Measurements from ENCODE around the gene PNPO. TPM values are rescaled to one million over a fixed set of nuclear protein-coding genes. Genes with fewer than 3 reads are reported as not detected.

Gene PNPO
- total and polyA plus RNA-seq, 2 of the 4 experiments (the other 2 are of a cell fraction) = 13.9 to 34.1 TPM

- H3K4me3 ChIP-seq (ENCODE audit: insufficient read depth, low read depth, low read length) = no peak overlapping the region
- no peak overlapping the region for H2BK15ac ChIP-seq (ENCODE audit: low read depth, low read length)
- no peak overlapping the region for H3K27ac ChIP-seq (ENCODE audit: insufficient read depth, low read length)
- in situ Hi-C loops (cut with MboI; ENCODE audit: low sequenced_read_pairs) (no loop called here), dilution Hi-C loops (cut with HindIII; ENCODE audit: low sequenced_read_pairs, unreplicated experiment) (no loop called here), intact Hi-C loops (cut with micrococcal nuclease) (no loop called here)
- no peak overlapping the region for H3K4ac ChIP-seq (ENCODE audit: low read depth, low read length)
- DNase-seq (no peak), ATAC-seq (ENCODE audit: low read depth) (no peak)
- no peak overlapping the region for H4K8ac ChIP-seq (ENCODE audit: low read depth in 2 of 2, low read length in 2 of 2)
- H2BK120ac ChIP-seq (ENCODE audit: low read depth, low read length) = no peak overlapping the region
- H3K14ac ChIP-seq (replicated peaks; ENCODE audit: low read depth, low read length) = no peak overlapping the region
- no peaks in the 10 kb centered on the region for H3K4me1 ChIP-seq (ENCODE audit: control insufficient read depth, insufficient read depth, low read length)
- ChIA-PET CTCF (no interaction called here), POLR2A (ENCODE audit: unreplicated experiment) (no interaction called here)
- H3K23ac ChIP-seq (ENCODE audit: low read depth, low read length) = no peak overlapping the region
- H2AK9ac ChIP-seq (replicated peaks; ENCODE audit: low read depth, low read length, poor library complexity) = no peak overlapping the region
- 17% methylated on average over 1 of the region's 4 CpGs; no CpG with 5 or more reads in 1 of the 2 experiments for WGBS, 2 experiments (ENCODE audit: extremely low coverage in 2 of 2, insufficient read length in 1 of 2)
- H3K36me3 ChIP-seq (ENCODE audit: control insufficient read depth, insufficient read depth, low read length) = peaks cover 11% of the 10 kb centered on the region
- no peak overlapping the region for H2AFZ ChIP-seq (replicated peaks; ENCODE audit: low read length, poor library complexity)
- H3K9me3 ChIP-seq (ENCODE audit: control insufficient read depth, insufficient read depth, low read length) = no peaks in the 10 kb centered on the region
- H3K27me3 ChIP-seq (ENCODE audit: control insufficient read depth, insufficient read depth, low read length) = no peaks in the 10 kb centered on the region
- no peak overlapping the region for H3K9ac ChIP-seq (ENCODE audit: low read depth, low read length)
- no peak overlapping the region for H2BK20ac ChIP-seq (ENCODE audit: low read depth, low read length)
- H3K18ac ChIP-seq (ENCODE audit: low read depth, low read length) = no peak overlapping the region
- no peaks in the 10 kb centered on the region for H4K20me1 ChIP-seq (ENCODE audit: insufficient read depth, low read length)
- no TSS peak for BruUV-seq (replicated peaks)
- H2AK5ac ChIP-seq (ENCODE audit: low read depth, low read length) = no peak overlapping the region; the same call in 1 of the 2 replicates
- no peak overlapping the region for H4K91ac ChIP-seq (ENCODE audit: insufficient read depth, low read depth, low read length)
- H4K5ac ChIP-seq (ENCODE audit: low read depth, low read length) = no peak overlapping the region
- no peak overlapping the region for H3K56ac ChIP-seq (ENCODE audit: extremely low read depth, insufficient read depth, low read length)
- no peak overlapping the region for H3K4me2 ChIP-seq (ENCODE audit: low read depth, low read length)
- TF ChIP-seq MAFK (IDR thresholded peaks at IDR 0.05; ENCODE audit: low read depth, low read length) = no peak
- H3K79me1 ChIP-seq (ENCODE audit: low read depth in 1 of 2, low read length in 2 of 2) = peaks cover 20 to 28% of the 10 kb centered on the region in 2 experiments
- 0 out of 2 replicates have a peak, but pooled peaks cover 3% of the 10 kb centered on the region for H3K9me1 ChIP-seq (ENCODE audit: insufficient read depth, low read length)
- no peak overlapping the region for H2BK5ac ChIP-seq (ENCODE audit: low read depth, low read length, poor library complexity, severe bottlenecking)
These were observed 26.9 kb upstream of the PNPO start for GRCh38 chr17:47914306-47914948.
